Coronary artery (tissue), 2 donors: Measurements from ENCODE around the gene DTL.

Experiments used
- DNase-seq: peaks from one replicate; pipeline ENCODE4 v3.0.0-alpha.2; 2017; ENCODE audit warnings: low spot score
- H3K27ac ChIP-seq, 2 donors: fragments of 200-600 bp; sonication (generic); one replicate each; pipeline ENCODE4 v1.5.1; 2016 to 2019
- H3K4me3 ChIP-seq: fragments of 200-600 bp; sonication (generic); 2 replicates; pipeline ENCODE4 v1.5.1; 2016; ENCODE audit warnings: mild to moderate bottlenecking, moderate library complexity
- TF ChIP-seq, protein P1 (sequence below): fragments of 200-600 bp; sonication (generic); IDR thresholded peaks from one replicate; pipeline ENCODE4 v1.5.1; 2019; ENCODE audit warnings: antibody characterized with exemption

DTL gene

DNA sequence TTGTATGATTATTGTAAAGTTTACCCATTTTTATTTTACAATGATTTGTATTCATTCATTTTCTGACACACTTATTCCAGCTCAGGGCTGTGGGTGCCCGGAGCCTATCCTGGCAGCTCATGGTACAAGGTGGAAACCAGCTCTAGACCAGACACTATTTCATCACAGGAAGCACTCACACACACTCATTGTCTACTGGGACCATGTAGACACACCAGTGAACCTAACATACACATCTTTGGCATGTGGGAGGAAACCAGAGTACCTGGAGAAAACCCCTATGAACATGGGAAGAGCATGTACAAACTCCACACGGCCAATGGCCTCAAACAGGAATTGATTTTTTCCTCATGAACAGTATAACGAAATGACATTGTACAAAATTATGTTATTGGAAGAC lies 2.4 kb downstream of the DTL start:
- TF ChIP-seq, protein P1, sequence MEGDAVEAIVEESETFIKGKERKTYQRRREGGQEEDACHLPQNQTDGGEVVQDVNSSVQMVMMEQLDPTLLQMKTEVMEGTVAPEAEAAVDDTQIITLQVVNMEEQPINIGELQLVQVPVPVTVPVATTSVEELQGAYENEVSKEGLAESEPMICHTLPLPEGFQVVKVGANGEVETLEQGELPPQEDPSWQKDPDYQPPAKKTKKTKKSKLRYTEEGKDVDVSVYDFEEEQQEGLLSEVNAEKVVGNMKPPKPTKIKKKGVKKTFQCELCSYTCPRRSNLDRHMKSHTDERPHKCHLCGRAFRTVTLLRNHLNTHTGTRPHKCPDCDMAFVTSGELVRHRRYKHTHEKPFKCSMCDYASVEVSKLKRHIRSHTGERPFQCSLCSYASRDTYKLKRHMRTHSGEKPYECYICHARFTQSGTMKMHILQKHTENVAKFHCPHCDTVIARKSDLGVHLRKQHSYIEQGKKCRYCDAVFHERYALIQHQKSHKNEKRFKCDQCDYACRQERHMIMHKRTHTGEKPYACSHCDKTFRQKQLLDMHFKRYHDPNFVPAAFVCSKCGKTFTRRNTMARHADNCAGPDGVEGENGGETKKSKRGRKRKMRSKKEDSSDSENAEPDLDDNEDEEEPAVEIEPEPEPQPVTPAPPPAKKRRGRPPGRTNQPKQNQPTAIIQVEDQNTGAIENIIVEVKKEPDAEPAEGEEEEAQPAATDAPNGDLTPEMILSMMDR = no peak
- no peak overlapping the region for H3K4me3 ChIP-seq
- DNase-seq = no peak
- no peak overlapping the region for H3K27ac ChIP-seq

DNA sequence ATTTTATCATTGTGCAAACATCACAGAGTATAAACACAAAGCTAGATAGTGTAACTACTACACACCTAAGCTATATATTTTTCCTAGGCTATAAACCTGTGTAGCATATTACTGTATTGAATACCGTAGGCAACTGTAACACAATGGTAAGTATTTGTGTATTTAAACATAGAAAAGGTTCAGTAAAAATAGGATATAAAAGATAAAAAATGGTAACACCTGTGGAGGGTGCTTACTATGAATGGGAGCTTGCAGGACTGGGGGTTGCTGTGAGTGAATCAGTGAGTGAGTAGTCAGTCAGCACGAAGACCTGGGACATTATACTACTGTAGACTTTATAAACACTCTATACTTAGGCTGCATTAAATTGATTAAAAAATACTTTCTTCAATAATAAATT lies 4.1 kb downstream of the DTL start:
- TF ChIP-seq, protein P1 = no peak
- no peak for DNase-seq
- no peak overlapping the region for H3K27ac ChIP-seq
- H3K4me3 ChIP-seq = no peak overlapping the region

DNA sequence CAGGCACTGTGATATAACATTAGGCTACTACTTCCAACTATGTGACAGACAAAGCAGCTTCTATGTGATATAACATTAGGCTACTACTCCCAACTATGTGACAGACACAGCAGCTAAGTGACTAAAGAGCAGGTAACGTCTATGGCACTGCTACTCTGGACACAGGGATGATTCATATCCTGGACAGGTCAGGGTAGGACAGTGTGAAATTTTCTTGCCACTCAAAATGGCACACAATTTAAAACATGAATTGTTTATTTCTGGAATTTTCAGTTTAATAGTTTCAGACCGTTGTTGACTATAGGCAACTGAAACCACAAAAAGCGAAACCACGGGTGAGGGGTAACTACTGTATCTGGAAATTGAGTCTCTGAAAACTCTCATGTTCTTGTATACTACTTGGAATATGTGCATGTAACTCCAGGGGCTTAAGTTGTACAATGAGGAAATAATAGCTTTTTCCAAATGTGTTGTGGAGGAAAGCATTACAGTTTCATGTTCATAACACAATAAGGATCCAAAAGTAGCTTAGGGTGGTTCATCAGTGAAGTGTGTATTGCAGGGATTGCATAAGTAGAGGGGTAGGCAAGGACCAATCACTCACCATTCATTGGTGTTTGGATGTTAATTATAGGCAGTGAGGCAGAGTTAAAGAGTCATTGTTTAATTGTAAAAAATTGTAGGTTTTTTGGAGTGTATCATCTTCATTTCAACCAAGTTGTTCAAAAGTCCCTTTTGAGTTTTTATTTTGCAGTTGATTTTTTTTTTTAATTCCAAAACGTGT lies 5.3 kb downstream of the DTL start:
- DNase-seq = no peak
- H3K4me3 ChIP-seq = no peak overlapping the region
- no peak overlapping the region for H3K27ac ChIP-seq
- TF ChIP-seq, protein P1 = no peak

DNA sequence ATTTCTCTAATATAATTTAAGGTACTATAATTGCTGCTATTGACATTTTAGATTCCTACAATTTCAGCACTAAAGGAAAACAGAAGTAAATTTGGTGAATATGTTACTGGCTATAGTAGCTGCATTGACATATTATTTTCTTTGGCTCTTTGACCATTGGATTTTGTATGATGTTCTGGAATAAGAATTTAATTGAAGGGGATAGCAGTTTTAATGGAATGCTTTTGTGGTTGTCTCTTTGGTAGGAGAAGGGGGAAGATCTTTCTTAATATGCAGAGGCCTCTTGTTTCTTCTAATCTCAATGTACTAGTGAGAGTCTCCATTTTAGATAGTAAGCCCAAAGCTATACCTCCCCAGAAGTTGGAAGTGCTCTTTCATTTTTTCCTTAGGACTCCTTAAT lies 6.9 kb downstream of the DTL start:
- no peak for DNase-seq
- no peak overlapping the region for H3K4me3 ChIP-seq
- TF ChIP-seq, protein P1 = no peak

DNA sequence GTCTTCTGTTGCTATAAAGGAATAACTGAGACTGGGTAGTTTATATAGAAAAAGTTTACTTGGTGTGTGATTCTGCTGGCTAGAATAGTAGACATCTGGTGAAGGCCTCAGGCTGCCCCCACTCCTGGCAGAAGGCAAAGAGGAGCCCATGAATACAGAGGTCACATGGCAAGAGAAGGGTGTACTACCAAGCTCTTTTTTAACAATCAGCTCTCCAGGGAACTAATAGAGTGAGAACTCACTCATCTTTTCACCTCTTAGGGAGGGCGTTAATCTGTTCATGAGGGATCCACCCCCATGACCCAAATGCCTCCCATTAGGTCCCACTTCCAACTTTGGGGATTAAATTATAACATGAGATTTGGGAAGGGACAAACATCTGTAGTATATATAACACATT lies 9.3 kb downstream of the DTL start:
- Histone ChIP-seq H3K4me3 (no peak overlapping the region), H3K27ac (no peak overlapping the region)
- TF ChIP-seq, protein P1 = no peak
- DNase-seq = no peak

More for the DNA sequence above, 6.9 kb downstream of the DTL start:
- H3K27ac ChIP-seq = no peak overlapping the region

DNA sequence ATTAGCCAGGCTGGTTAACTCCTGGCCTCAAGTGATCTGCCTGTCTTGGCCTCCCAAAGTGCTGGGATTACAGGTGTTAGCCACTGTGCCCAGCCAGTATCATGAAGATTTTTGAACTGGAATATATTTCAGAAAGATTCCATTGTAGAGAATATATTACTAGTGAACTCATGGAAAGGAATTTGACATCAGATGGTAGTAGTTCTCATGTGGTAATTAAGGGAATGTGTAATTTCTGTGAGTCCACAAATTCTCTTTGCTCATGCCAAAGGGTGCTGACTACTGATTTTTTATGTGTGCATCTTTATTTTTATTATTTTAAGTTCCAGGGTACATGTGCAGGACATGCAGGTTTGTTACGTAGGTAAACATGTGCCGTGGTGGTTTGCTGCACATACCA lies 10.4 kb downstream of the DTL start:
- Histone ChIP-seq H3K27ac (no peak overlapping the region), H3K4me3 (no peak overlapping the region)
- DNase-seq = no peak
- TF ChIP-seq, protein P1 = no peak

DNA sequence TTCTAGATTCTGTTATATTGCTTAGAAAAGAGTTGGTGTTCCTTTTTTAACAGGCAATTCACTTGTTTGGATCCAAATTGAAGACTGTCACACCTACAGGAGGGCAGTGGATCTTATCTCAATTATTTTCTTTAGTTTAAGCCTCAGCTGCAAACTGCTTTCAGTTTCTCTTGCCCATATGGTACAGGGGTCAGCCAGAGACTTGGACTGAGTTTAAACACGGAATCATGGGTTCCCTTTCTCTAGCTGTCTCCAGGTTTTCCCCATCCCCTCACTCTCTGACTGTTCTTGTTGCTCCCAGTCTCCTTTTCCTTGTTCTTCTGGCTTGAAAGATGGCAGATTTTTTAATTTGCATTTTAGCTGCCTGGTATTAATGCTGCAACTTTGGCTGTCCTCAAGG lies 18.4 kb downstream of the DTL start:
- no peak for DNase-seq
- TF ChIP-seq, protein P1 = no peak
- H3K4me3 ChIP-seq = no peak overlapping the region
- H3K27ac ChIP-seq = no peak overlapping the region
